ENCODE results near the gene SBF1.

SBF1 gene

GRCh38 chr22:50396751-50397370 lies 78.0 kb downstream of the SBF1 start:
- DNase-seq, result no peak
